ENCODE measurements around the gene SOWAHA.

The SOWAHA gene

DNA sequence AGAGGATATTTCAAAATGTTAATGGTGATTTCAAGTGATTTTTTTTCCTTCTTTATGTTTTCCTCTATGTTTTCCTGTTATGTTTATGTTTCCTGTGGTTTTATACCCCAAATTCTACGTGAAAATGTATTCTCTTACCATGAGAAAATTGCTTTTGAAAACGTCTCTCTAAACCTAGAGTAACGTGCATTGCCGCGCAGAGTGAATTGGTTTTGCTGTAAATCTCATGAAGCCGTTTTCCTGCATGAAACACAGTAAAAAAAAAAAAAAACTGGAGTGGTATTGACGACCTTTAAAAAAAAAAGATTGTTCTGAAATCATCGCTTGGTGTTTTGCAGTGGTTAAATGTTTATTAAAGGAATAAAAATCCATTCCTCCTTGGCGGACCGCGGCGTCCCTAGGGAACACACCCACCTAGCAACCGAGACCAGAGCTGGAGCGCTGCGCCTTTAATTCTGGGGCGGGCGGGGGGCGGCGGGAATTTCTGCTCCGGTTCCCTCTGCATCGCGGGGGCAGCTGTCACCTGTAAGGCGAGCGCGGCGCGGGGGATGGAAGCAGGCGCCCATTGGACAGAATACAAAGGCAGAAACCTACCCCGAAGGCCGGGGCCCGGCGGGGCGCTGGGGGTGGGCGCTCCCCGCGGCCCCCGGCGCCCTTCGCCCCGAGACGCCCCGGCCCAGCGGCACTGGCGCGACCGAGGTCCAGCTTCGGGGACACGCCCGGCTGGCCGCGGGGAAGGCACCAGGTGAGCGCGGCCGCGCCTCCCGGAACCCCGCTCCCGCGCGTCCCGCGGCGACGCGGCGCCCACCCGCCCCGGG, at the start of gene SOWAHA:
SOWAHA (plus strand) TSS at position 522 of the 818 bp plus-strand sequence. CDS start 320 bp downstream, outside the sequence.
- DNase-seq (ENCODE audit: low read depth): no peak

DNA sequence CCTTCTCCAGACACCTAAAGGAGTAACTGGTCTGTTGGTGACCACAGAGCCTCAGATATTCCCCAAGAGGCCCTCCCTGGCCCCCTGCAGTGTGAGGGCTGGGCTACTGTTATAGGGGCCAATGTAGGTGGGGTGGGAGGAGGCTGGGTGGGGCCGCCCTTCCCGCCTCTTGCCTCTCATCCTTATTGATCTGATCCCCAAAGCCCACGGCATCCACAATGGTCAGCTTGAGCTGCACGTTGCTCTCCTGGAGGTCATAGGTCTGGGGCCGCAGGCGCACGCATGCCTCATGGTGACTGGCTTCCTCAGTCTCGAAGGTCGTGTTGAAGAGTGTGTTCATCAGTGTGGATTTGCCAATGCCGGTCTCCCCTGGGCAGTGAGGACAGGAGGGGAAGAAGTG, 49.1 kb upstream of the SOWAHA start:
- DNase-seq (ENCODE audit: low read depth): no peak

- DNase-seq (ENCODE audit: low read depth): no peak
Measured at GRCh38 chr5:132764671-132765238, 48.3 kb upstream of the SOWAHA start.

- DNase-seq (ENCODE audit: low read depth): no peak
Measured at GRCh38 chr5:132765311-132766019, 47.6 kb upstream of the SOWAHA start.

GRCh38 chr5:132766020-132766805, 46.9 kb upstream of the SOWAHA start:
- DNase-seq (ENCODE audit: low read depth): no peak

DNA sequence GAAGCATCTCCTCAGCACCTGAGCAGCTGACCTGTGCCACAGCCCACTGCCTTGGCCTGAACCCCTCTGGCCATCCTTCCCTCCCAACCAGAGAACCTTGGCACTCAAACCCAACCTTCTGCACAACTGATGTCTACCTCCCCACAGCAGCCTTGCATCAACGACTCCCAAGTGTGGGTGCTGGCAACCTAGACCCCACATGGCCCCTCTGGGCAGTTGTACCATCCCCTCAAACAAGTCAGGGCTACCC, 46.4 kb upstream of the SOWAHA start:
- no peak for DNase-seq (ENCODE audit: low read depth)

DNA sequence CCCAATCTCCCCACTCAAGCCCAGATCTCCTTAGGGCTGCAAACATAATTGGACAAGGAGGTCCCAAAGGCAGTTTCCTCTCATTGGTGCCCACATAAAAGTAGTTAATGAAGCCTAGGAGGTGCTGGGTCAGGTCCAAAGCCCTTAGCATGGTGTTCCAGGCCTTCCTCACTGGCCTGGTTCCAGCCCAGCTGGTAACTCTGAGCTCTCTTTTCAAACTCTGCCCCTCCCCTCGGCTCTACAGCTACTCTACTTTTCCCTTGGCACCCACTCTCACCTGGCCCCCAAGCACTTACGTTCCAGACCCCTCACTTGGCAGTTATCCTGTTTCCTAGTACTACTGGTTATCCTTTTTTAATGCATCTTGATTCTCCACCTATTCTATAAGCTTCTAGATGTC, 46.0 kb upstream of the SOWAHA start:
- no peak for DNase-seq (ENCODE audit: low read depth)

DNA sequence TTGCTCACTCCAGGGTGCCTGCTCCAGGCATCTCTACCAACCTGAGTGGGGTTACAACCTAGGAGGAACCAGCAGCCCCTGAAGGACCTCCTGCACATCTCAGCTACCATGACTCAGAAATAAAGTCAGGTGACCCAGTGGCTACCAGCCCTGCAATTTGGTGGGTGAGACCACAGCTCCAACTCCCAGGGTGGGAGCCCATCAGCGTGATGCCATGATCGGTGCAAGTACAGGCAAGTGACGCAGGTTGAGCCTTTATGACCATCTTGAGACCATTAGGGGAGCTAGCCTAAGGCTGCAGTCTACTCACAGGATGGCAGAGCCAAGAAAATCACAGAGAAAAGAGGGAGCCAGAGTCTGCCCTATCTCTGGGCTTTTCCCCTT, 44.6 kb upstream of the SOWAHA start:
- no peak for DNase-seq (ENCODE audit: low read depth)

GRCh38 chr5:132770476-132771159, 42.5 kb upstream of the SOWAHA start:
- DNase-seq (ENCODE audit: low read depth): no peak

GRCh38 chr5:132771503-132771998, 41.6 kb upstream of the SOWAHA start:
- DNase-seq (ENCODE audit: low read depth): peak; percentile 54

GRCh38 chr5:132772291-132773070, 40.6 kb upstream of the SOWAHA start:
- no peak for DNase-seq (ENCODE audit: low read depth)

DNA sequence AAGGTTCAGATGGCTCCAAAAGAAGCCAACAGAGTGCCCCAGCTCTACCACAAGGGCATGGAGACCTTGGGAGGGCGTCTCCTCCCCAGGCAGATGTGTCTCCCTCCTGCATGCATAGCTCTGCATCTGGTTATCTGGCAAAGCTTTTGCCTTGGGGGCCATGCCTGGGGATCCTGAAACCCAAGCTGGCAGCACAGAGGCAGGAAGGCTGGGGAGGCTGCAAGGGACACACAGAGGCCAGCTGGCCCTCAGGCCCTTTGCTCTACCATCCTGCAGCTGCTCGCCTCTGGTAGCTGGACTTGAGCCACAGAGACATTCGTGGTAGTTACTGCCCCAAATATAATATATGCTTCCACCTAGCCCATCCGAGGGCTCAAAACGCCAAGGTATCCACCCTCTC, 40.0 kb upstream of the SOWAHA start:
- DNase-seq (ENCODE audit: low read depth): no peak

- DNase-seq (ENCODE audit: low read depth): no peak
Measured at GRCh38 chr5:132773601-132774355, 39.3 kb upstream of the SOWAHA start.

DNA sequence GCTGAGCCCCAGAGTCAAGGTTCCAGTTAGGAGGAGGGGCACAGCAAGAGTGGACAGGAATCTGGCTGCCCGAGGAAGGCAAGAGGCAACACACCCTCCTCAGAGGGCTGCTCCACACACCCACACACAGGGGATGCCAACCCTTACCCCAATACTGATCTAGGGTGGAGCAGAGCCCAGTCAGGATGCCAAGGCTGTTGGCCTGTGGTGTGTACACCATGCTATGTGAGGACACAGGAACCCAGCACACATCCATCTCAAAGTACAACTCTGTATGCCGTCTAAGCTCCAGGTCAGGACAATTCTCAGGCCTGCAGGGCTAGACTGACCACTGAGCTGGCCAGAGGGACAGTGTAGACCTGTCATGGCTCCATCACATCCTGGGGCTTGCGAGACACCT, 38.7 kb upstream of the SOWAHA start:
- DNase-seq (ENCODE audit: low read depth): no peak

DNA sequence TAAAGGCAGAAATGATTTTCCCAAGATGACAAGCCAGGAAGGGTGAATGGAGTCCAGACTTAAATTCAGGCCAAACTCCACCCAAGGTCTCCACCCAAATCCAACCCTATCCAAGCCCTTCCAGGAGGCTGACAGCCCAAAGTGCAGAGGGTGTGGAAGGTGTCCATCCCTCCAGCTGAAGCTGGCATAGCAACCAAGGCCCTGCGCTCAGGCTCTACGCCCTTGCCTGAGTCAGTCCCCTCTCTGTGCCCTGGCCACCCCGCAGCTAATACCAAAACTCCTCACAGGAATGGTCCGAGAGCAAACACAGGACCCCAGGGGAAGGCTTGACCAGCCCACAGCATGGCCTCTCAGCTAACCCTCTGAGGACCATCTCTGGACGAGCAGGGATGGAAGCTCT, 38.2 kb upstream of the SOWAHA start:
- DNase-seq (ENCODE audit: low read depth): no peak

DNA sequence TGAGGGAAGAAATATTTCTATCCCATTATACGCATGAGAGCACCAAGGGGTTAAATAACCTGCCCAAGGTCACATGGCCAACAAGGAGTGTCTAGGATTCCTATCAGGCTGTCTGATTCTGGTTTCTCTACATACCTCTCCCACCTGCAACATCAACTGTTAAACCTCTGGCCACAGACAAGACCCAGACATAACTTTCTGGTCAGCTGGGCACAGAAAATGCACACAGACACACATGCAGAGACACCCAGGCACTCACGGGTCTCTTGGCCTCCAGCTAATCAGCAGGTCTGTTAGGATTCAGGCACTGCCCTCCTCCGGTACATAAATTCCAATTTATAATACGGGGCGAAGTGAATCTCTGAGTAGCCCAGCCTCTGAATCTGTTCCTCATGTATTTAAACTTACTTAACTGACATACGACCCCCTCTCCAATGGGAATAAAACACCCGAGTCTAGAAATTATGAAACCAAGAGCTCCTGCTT, 37.6 kb upstream of the SOWAHA start:
- peak; percentile 16 for DNase-seq (ENCODE audit: low read depth)

- DNase-seq (ENCODE audit: low read depth): peak; percentile 21
Measured at GRCh38 chr5:132776131-132776937, 36.8 kb upstream of the SOWAHA start.

DNA sequence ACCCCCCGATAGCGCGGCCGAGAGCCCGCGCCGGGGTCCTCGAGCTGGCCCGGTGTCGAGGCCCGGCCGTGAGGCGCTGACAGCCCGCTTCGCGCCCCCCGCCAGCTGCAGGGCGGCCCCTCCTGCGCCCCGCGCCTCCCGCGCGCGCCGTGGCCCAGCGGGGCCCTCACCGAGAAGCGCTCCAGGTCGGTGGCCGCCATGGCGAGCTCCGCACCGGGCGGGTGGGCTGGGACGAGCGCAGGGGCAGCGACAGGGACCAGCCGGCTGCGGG, 36.2 kb upstream of the SOWAHA start:
- no peak for DNase-seq (ENCODE audit: low read depth)

- peak; percentile 35 for DNase-seq (ENCODE audit: low read depth)
Measured at GRCh38 chr5:132777209-132778069, 35.7 kb upstream of the SOWAHA start, which contains the start of gene SEPTIN8. TSS of gene SEPTIN8 (minus strand) at chr5:132777239. CDS start at chr5:132777137, 102 bp downstream.

Data from iris pigment epithelial cell (primary cell).